Gastroesophageal sphincter (tissue), 3 donors: ENCODE data around the gene AXDND1.

Experiments
- EP300 ChIP-seq: sonication (generic); formaldehyde crosslinking; IDR thresholded peaks from one replicate; pipeline ENCODE4 v1.6.1; 2017; ENCODE audit warnings: antibody characterized with exemption, mild to moderate bottlenecking
- POLR2AphosphoS5 ChIP-seq: sonication (generic); formaldehyde crosslinking; IDR thresholded peaks from one replicate; pipeline ENCODE4 v1.6.1; 2017; ENCODE audit warnings: antibody characterized with exemption
- TF ChIP-seq, protein P1 (sequence below), 4 experiments: fragments of 200-600 bp in 2 of 4; fragments of 450-650 bp in 2 of 4; sonication (generic) in 1 of 4; IDR thresholded peaks; one replicate each; pipeline ENCODE4 v1.5.1; 2017 to 2019; ENCODE audit warnings: antibody characterized with exemption in 4 of 4, mild to moderate bottlenecking in 2 of 4, moderate library complexity in 2 of 4

DNA sequence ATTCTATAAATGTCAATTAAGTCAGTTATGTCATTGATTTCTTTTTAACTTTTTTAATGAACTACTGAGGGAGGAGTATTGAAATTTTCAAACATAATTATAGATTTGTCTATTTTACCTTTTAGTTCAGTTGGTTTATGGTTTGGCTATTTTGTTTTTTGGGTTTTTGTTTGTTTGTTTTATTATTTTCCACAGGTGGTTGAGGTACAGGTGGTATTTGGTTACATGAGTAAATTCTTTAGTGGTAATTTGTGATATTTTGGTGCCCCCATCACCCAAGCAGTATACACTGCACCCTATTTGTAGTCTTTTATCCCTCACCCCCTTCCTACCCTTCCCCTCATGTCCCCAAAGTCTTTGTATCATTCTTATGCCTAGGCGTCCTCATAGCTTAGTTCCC, 235.3 kb downstream of the AXDND1 start:
- TF ChIP-seq, protein P1, sequence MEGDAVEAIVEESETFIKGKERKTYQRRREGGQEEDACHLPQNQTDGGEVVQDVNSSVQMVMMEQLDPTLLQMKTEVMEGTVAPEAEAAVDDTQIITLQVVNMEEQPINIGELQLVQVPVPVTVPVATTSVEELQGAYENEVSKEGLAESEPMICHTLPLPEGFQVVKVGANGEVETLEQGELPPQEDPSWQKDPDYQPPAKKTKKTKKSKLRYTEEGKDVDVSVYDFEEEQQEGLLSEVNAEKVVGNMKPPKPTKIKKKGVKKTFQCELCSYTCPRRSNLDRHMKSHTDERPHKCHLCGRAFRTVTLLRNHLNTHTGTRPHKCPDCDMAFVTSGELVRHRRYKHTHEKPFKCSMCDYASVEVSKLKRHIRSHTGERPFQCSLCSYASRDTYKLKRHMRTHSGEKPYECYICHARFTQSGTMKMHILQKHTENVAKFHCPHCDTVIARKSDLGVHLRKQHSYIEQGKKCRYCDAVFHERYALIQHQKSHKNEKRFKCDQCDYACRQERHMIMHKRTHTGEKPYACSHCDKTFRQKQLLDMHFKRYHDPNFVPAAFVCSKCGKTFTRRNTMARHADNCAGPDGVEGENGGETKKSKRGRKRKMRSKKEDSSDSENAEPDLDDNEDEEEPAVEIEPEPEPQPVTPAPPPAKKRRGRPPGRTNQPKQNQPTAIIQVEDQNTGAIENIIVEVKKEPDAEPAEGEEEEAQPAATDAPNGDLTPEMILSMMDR (IDR thresholded peaks at IDR 0.05): no peak
- no peak for TF ChIP-seq EP300
- TF ChIP-seq POLR2AphosphoS5: no peak
